Inferior parietal cortex (tissue), 1 donor: ENCODE measurements around the gene MYCN.

Experiments used
- DNase-seq: peaks from one replicate; pipeline ENCODE4 v3.0.0-alpha.2; 2016; ENCODE audit errors: extremely low spot score

The MYCN gene

DNA sequence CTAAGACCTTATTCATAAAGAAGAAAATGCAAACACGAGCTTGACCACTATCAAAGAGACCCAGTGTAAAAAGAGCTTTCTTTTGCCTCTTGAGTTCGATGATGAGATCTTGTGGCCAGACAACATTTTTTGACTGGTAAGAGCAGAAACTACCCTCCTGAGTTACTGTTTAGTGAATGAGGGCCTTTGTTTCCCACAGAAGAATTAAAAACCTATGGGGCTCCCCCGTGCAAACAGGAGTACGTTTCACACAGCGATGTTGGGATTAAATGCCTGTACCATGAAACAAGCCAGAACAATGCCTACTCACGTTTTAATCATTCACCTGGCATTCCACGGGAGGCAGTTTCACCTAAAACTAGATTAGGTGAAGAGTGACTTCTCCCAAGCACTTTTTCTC is 36.0 kb downstream of the MYCN start:
- no peak for DNase-seq

DNA sequence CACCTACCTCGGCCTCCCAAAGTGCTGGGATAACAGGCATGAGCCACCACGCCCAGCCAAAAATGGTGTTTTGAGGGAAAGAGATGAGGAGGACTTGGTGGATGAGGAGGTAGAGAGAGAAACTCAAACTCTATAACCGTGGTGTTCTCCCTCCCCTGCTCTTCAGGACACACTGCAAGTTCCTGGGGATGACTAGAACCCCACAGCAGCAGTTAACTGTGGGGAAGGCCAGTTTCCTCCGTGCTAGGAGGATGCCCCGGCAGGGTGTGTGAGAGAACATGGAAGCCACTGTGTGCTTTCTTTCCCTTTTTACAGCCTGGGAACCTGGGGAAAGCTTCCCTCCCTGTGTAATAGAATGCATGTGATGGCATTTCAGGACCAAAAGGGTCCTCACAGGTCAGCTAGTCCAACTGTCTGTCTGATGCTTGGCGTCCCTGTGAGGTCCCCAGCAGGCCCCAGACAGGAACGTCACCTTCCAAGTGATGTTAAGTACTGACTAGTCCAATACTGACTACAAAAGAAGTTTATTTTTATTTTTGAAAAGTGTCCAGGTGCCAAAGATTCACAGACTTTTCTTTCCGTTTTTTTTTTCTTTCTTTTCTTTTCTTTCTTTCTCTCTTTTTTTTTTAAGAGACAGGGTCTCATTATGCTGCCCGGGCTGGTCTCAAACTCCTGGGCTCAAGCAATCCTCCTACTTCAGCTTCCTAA is 38.9 kb downstream of the MYCN start:
- DNase-seq, result no peak

DNA sequence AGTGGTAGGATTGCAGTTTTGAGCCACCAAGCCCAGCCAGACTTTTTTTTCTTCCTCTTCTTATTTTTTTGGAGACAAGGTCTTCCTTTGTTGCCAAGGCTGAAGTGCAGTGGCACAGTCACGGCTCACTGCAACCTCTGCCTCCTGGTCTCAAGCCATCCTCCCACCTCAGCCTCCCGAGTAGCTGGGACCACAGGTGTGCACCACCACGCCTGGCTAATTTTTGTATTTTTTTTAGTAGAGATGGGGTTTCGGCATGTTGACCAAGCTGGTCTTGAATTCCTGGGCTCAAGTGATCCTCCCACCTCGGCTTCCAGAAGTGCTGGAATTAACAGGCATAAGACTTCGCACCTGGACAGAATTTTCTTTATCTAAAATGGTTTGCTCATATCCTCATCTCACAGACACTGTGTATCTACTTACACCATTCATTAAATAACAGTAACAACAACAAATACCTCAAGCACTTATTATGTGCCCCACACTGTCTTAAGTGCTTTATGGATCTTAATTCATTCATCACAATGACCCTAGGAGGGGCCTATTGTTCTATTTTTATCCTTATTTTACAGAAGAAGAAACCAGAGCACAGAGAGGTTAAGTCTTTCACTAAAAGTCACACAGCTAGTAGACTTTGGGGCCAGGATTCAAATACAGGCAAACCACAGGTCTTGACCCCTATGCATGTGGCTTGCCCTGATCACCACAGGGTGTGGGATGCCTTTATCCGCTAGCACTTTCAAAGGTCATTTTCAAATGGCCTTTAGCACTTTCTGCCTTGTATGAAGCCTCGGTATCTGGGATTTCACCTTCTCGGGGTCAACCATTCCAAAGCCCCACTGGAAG is 39.6 kb downstream of the MYCN start:
- no peak for DNase-seq

DNA sequence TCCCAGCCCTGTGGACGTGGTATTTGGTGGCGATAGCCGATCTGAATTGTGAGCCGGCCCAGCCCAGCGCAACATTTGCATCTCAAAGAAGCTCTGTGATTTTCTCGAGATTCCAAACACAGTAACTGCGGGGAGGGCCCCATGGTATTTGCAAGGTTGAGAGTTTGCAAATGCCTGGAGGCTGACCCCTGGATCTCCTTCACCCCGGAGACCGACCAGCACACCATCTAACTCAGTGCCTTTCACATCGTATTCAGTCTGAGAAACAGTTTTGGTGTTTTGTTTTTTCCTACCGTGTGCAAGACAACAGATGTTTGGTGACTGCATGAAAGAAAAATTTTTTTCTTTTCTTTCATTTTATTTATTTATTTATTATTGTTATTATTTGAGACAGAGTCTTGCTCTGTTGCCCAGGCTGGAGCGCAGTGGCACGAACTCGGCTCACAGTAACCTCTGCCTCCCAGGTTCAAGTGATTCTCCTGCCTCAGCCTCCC is 40.3 kb downstream of the MYCN start:
- no peak for DNase-seq

DNA sequence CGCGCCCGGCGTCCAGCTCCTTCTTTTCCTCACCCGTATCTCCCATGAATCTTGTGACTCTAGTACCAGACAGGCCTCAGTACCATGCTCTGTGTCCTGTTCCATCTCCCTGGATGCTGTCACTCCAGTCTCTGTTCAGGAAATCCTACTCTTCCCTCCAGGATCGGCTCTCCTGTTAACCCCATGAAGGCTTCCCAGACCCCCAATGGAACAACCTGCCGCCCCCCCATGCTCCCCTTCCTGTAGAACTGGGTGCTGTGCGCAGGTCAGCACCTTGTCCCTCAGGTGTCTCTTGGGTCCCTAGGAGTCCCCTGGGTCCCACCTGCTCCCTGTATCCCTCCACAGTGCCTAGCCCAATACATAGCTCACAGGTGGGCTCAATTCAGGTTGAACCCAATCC is 41.3 kb downstream of the MYCN start:
- DNase-seq, result no peak

DNA sequence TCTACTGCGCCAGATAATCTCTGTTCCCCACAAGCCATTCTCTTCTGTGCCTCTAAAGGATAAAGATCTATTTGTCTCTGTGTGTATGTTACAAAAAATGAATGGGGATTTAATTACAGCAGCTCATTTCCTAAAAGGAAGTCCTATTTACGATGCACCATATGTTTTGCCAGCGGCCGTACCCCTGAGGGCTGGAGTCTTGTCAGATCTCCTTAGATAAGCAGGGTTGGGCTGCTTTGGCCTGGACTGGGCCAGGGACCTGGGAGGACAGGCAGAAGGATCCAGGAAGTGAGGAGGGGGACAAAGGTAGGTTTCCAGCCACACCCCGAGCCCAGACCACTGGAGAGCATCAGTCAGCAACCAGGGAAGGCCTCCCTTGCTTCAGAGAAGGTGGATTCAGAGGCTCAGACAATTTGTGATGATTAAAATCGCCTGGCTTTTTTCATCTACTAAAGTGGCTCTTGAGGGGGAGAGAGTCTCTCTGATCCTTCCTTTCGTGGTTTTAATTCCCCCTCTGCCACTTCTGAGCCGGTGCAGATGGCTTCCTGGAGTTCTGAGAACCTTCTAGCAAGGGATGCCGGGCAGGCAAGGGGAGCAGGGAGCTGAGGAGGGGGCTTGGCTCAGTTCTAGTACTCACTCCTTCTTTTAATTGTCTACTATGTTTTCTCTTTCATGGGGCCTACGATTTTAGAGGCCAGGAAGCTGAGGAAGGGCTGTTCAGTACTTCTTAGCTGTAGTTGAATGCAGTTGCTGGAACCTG is 42.1 kb downstream of the MYCN start:
- no peak for DNase-seq

DNA sequence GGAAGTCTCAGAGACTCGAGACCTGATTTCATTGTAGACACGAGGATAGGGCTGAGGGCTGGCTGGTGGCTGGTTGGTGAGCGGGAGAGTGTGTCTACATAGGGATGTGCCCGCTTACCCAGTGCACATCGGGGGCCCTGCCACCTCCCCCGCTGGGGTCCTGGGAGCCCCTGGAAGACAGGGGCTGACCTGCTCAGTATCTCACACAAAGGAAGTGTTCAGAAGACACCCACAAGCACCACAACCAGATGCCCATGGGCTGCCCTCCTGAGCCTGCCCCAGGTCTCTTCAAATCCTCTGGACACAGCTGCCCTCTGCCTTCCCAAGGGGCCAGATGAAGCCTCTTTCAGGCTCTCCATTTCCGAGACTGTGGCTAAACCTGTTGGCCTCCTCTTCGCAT is 43.1 kb downstream of the MYCN start:
- no peak for DNase-seq

DNA sequence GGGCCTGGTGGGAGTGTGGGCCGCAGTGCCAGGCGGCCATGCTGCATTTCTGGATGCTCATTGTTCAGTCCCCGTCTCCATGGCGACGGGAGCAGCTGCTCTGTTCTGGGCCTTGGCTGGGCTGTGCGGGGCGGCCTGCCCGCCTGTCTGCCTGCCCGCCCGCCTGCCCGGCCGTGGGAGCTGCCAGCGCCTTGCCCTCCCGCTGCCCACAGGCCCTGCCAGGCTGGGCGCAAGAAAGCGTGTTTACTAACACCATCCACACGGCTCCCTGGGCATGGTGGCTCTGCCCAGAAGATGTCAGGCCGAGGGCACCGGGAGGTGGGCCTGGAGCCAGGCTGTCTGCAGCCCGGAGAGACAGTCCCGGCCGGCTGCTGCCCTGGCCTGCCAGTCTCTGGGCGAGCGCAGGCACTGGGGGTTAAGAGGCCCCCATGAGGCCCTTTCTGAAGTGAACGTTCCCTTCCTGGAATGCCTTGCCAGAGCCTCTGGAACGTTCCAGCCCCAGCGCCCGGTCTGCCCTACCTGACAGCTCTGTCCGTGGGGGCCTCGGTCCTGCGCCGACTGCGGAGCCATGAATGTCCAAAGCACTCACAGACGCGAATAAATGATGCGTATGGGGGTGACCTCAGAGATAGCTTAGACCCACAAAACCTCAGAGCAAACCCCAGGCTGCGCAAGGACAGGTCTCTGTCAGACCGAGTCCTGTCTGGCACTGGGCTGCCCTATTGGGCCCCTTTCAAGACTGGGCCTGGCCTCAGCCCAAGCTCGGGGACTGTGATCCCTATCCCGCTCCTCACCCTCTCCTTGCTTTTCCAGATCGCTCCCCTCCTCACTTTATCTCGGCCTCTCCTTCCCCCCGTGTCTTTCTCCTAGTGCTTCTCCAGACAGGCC is 44.3 kb downstream of the MYCN start:
- DNase-seq, result peak; percentile 86

DNA sequence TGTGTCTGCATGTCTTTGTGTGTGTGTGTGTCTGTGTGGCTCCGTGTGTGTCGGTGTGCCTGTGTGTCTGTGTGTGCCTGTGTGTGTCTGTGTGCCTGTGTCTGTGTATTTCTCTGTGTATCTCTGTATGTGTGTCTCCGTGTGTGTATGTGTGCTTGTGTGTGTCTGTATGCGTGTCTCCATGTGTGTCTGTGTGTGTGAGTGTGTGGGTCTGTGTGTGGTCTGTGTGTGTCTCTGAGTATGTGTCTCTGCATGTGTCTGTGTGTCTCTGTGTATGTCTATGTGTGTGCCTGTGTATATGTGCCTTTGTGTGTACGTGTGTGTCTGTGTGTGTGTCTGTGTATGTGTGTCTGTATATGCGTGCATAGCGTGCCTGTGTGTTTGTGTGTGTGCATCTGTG is 45.2 kb downstream of the MYCN start:
- DNase-seq, result no peak

DNA sequence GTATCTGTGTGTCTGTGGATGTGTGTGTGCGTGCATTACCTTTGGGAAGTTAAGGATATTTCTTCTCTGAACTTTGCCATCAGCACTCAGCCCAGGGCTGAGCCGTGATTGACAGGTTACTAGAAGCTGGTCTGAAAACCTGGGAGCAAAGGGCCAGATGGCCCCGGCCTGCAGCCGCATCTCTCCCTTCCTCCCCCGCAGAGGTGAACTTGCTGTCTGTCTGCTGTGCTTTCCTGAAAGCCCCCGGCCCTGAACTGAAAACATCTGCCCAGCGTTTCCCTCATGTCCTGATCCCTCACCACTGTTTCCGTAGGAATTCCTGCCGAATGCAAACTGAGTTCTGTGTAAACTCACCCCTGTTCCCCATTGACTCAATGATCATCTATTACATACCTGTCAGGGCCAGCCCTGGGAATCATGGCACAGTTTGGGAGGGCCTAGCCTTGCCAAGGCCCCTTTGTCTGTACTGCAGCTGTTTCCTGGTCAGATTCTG is 45.8 kb downstream of the MYCN start:
- no peak for DNase-seq

DNA sequence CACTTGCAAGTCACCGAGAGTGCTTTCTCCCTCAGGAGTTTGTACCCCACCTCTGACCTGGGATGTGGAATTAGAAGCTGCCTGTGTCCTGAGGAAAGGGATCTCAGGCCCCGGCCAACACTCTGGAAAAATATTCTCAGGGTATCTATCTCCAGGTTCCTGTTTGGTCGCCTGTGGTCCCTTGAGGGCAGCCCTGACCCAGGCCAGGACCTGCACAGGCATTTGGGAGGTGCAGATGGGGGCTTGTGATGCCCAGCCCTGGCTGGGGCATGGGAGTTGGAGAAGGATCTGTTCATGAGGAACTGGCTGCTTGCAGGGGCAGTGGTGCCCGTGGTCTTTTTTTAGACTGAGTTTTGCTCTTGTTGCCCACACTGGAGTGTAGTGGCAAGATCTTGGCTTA is 46.3 kb downstream of the MYCN start:
- DNase-seq, result no peak

DNA sequence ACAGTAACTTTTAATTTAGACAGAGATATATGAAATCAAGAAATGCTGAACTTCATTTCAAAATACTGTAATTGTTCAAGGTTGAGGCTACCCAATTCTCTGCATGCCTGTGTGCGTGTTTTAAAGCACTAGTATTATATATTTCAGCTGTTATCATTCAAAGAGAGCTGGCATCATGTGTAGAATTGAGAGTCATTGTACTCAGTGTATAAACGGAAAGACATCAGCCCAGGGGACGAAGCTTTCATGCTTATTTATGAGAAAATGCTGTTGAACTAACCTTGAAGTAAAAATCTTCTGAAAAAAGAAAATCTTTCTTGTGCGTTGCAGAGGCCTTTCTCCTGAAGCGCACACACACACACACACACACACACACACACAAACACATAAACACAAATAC is 48.4 kb downstream of the MYCN start:
- DNase-seq, result no peak

DNA sequence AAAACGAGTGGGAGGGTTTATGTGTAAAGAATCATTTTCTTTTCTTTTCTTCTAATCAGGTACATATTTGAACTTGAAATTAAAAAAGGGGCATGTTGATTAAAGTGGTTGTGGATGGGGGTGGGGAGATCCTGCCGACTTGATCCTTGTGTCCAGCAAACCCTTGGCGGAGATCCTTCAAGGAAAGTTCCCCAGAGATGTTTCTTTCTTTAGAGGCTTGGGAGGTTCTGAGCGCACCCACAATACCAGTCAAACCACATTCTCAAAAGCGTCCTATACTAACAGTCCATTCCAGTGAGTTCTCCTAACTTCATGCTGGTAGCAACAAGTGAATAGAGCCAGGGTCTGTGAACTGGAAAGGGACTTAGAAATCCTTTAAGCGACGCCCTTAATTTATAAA is 49.2 kb downstream of the MYCN start:
- no peak for DNase-seq

DNA sequence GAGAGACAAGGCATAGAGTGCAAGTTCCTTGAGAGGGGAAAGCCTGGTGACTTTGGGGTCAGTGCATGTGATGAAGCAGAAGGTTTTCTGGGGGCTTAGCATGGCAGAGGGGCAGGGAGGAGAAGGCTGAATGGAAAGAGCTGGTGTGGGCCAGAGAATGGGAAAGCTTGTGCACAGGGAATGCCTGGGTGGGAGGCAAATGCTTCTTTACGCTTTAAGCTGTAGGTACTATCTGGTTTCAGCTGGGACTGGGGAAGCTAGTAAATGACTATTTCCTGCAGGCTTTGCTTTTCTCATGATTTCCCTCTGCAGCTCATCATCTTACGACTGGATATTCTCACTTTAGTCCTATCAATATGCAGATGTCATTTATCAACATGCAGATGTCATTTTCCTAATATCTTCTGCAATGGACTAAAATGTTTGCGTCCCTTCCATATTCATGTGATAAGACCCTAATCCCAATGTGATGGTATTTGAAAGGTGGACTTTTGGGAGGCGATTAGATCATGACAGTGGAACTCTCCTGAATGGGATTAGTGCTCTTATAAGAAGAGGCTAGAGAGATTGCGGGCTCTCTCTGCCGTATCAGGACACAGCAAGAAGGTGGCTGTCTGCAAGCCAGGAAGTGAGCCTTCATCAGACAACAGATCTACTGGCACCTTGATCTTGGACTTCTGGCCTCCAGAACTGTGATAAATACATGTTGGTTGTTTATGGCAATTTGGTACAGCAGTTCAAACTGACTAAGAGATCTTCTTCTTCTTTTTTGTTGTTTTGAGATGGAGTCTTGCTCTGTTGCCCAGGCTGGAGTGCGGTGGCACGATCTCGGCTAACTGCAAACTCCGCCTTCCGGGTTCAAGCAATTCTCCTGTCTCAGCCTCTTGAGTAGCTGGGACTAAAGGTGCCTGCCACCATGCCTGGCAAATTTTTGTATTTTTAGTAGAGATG is 50.1 kb downstream of the MYCN start:
- DNase-seq, result no peak

DNA sequence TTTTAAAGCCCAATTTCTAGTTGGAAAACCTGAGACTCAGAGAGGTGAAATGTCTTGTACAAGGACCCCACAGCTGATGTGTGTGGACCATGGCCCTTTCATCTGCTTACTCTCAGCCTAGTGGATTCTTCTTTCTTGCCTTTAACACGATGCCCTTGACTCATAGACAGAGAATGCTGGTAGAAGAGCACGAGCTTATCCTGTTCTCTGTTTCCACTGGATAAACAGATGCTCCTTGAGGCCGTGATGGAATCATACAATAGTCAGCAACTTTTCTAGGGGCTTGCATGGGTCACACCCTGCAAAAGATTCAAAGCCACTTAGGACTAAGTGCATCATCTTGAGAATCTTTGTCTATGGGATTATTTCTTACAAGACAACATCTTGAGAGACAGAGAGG is 50.9 kb downstream of the MYCN start:
- DNase-seq, result no peak

DNA sequence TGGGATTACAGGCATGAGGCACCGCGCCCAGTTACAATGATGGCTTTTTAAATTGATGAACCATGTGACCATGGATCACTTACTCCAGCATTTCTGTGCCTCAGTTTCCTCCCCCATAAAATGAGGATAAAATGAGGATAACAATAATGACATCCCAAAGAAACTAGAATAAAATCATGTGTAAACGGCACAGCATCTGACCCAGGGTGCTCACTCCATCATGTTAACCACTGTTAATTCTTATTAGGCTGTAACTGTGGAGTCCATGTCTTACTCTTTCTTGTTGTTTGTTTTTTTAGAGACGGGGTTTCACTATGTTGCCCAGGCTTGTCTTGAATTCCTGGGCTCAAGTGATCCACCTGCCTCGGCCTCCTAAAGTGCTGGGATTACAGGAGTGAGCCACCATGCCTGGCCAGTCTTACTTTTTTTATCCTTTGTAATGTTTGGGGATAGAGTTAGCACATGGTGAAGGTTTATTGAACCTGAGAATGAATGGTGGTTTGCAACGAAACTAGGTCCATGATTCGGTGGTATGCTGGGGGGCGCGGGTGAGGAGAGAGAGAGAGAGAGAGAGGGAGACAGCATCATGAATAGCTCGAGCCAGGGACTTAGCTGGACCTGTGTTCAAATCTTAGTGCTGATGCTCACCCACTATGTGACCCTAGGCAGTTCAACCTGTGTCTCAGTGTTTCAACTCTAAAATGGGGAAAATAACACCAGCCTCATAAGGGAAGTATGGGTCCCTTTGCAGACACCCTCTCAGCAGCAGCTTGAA is 52.3 kb downstream of the MYCN start:
- DNase-seq, result no peak

DNA sequence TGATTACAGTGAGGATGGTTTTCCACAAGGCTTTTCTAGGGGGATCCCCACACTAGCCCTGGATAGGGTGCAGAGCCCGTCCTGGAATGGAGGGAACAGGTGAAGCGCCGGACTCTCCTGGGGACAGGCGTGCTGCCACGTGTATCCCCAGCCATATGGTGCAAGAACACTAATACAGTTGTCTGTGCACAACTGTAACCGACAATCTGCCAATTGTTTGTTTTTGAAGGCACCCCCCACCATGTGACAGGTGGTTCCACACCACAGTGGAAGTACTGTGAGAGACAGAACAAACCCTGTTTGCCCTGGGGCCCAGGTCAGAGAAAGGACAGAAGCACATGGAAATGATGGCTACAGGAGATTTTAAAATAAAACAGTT is 52.9 kb downstream of the MYCN start:
- no peak for DNase-seq

DNA sequence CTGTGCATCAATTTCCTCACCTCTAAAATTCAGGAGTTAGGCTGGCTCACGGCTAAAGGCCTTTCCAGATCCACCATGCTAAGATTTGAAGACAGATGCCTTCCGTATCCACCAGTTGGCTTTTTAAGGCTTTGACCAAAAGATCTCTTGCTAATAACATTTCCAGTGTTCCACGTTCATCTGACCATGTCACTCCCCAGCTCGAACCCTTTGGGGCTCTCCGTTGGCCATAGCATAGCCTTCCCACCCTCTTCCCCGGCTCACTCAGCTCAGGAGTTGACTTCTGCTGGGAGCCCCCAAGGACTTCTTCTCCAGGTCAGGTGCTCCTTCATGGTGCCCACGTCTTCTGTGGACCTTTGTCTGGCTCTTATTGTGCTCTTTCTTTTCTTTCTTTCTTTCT is 53.3 kb downstream of the MYCN start:
- DNase-seq, result no peak

DNA sequence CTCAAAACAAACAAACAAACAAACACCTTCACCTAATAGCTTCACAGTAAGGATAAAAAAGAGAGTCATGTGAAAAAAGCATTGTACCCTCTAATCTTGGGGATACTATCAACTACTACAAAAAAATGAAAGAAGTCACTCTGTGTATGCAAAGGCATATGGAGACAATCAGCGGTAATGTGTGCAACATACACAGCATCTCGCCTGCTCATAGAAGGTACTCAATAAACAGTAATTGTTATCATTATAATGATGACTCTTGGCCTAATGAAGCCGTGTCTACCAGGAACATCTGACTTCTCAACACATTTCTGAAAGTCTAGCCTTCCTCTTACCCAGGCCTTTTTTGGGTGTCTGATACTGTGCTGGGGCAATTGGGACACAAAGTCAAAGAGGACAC is 55.3 kb downstream of the MYCN start:
- DNase-seq, result no peak
